ENCODE results near the gene XIRP2.
"Not testable (repeated sequence)": the region's sequence is repeated elsewhere in the genome, so short reads cannot be mapped to it uniquely, and the experiment has no call there.

The XIRP2 gene

DNA sequence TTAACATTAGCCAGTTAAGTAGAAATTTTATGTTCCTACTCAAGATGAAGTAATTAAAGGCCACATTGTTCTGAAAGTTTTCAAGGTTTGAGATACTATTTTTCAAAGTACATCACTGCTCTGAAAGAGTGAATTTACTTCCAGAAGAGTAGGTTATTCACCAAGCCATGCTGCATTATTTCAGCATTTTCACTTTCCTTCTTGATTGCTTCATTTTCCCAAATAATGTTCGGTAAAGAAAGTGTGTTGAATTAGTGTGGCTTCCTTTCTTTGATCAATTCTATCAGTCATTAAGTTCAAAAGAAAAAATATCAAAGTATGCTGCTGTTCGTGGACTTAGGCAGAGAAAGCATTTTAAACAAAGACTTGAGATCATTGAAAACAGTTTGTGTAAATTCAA is 310.3 kb downstream of the XIRP2 start:
- DNase-seq (ENCODE audit: low spot score), result no peak

GRCh38 chr2:167200019-167200418 is 311.7 kb downstream of the XIRP2 start:
- DNase-seq (ENCODE audit: low spot score), result no peak

DNA sequence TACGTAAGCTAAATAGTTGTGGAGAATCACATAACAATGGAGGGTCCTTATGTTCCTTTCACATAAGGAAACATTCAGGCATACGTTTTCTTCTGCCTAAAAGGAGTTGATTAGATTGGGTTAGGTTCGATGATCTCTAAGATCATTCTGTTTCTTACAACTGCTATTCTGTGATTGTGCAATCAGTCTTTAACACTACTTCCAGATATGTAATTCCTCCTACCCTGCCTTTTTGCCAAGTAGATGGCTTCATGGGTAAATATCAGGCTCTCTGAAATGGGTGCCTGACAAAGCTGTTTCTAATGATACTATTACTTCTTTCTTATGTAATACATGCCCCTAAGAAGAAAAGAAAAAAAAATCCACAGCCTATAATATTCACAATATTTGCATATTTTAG is 321.5 kb downstream of the XIRP2 start:
- DNase-seq (ENCODE audit: low spot score), result no peak

DNA sequence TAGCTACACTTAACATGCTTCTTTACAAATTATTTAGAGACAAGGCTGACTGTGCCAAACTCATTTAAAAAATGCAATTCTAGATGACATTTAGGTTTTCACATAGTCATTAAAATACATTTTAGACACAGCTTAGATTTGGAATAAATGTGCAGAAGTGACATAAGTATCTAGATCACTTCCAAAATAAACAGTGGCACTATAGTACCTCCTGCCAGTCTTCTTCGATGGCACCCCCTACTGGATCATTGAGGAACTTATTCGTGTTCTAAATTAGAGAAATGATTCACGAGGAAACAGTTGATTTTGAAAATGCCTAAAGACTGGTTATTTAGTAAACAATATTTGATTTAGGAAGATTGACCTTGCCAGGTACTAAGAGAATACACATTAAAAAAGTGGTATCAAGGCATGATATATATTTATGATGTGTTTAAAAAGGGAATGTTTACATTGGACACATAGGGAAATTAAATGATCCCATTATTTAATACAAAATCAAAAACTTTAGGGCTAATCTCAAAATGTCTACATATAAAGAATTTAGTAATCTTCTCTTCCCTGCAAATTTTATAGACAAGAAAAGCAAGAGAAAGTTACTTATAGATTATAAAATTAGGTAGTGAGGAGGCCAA is 323.9 kb downstream of the XIRP2 start:
- peak; percentile 38 for DNase-seq (ENCODE audit: low spot score)

DNA sequence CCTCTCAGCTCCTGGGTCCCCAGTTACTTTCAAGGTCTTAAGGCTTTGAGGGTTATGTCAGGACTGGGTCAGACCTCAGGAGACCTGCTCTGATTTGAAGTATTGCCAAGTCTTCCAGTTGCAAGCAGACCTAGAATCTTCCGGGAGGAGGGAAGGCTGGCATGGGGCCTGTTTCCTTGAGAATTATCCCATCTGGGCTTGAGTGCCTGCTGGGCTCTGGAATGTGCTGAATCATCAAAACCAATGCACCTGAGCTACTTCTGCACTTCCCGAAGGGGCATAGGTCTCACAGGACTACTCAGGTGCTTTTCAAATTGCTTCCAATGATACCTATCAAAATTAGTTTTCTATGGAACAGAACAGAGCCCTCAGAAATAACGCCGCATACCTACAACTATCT is 327.3 kb downstream of the XIRP2 start:
- DNase-seq (ENCODE audit: low spot score), result no peak

GRCh38 chr2:167237478-167237877 is 349.2 kb downstream of the XIRP2 start:
- DNase-seq (ENCODE audit: low spot score), result no peak

DNA sequence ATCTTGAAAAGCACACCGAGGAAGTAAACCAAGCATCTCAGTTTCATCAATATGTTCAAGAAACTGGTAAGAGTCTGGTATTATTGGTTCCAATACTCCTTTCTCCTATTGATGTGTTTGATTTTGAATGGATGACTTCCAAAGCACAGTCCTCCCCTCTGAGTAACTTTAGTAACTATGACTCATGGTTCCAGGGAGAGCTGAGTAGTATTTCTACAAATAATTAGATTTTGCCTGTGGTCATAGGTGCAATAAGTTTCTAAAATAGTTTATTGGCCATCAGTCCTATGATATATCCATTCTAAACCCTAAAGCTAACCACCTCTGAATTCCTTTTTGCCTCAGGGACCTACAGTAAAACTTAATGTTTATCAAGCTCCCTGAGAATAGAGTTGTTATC is 352.4 kb downstream of the XIRP2 start:
- no peak for DNase-seq (ENCODE audit: low spot score)

DNA sequence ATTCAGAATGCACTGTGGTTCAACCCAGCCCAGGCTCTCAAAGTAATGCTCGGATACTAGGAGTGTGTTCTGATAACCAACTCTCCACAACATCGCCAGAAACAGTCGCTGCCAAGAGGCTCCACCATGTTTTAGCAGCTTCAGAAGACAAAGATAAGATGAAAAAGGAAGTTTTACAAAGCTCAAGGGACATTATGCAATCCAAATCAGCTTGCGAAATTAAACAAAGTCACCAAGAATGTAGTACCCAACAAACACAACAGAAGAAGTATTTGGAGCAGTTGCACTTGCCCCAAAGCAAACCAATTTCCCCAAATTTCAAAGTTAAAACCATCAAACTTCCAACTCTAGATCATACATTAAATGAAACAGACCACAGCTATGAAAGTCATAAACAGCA is 360.9 kb downstream of the XIRP2 start:
- DNase-seq (ENCODE audit: low spot score), result no peak

DNA sequence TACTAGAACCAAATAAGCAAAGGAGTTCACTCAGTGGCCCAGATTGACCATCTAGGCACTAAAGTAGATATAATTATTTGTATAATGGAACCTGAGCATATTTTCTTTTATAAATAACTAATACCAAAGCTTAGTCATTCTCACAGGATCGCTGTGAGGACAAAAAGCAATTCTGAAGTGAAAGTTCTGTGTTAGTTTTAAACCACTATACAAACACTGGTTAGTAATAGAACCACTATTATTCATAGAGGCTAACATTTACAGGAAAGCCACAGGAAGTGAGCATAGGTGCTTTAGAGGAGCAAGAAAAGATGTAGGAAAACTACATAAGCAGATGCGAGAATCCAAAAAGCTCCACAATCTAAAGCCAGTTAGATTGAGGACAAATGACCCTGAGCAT is 364.7 kb downstream of the XIRP2 start:
- peak; percentile 7 for DNase-seq (ENCODE audit: low spot score)

DNA sequence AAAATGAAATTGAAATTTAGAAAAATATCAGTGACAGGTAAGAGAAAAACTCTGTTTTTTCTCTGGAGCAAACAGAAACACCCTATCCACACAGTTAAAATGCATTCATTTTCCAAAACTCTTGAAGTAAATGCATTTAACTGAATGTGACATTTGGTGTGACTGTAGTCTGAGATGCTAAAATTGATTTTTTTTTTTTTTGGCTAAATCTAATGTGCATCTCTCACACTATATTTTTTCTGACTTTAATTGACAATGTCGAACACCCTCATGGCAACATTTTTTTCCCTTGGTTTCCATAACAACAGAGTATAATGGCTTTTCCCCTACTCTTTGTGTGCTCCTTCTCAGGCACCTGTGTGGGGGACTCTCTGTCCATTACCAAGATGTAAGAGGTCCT is 366.4 kb downstream of the XIRP2 start:
- DNase-seq (ENCODE audit: low spot score), result no peak

DNA sequence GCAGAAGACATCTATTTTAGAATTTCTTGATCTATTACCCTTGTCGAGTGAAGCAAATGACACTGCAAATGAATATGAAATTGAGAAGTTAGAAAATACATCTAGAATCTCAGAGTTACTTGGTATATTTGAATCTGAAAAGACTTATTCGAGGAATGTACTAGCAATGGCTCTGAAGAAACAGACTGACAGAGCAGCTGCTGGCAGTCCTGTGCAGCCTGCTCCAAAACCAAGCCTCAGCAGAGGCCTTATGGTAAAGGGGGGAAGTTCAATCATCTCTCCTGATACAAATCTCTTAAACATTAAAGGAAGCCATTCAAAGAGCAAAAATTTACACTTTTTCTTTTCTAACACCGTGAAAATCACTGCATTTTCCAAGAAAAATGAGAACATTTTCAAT is 370.4 kb downstream of the XIRP2 start:
- DNase-seq (ENCODE audit: low spot score), result no peak

DNA sequence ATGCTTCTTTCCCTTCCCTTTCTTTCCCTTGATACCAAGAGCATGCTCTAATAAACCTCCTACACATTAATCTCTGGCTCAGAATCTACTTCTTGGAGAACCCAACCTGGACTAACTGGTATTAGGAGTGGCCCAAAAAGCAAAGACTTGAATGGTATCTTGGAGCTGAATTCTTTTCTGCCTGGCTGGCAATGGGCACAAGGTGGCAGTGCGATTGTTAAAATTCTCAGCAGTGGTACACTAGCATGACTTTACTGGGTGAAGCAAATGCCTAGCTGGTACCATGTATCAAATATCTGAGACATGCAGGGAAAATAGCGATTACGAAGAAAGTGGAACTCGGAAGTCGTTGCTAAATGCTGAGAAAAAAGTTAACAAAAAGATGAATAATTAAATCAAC is 376.1 kb downstream of the XIRP2 start:
- peak; percentile 3 for DNase-seq (ENCODE audit: low spot score)

DNA sequence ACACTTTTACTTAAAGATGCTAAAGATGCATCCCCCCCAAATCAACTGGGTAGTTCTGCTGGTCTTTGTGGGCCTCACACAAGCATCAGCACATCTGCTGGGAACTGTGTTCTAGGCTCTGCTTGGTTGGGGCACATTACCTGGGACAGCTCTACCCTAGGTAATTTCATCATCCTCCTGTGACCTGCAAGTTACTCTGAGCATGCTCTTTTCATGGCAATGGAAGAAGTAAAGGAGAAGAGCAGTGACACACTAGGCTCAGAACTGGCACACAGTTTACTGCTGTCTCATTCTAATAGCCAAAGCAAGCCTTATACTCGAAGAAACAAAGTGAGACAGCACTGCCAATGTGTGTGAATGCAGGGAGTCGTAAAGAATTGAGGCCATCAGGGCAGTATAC is 376.7 kb downstream of the XIRP2 start:
- DNase-seq (ENCODE audit: low spot score), result no peak

- no peak for DNase-seq (ENCODE audit: low spot score)
These were observed 377.4 kb downstream of the XIRP2 start for GRCh38 chr2:167265722-167266121.

DNA sequence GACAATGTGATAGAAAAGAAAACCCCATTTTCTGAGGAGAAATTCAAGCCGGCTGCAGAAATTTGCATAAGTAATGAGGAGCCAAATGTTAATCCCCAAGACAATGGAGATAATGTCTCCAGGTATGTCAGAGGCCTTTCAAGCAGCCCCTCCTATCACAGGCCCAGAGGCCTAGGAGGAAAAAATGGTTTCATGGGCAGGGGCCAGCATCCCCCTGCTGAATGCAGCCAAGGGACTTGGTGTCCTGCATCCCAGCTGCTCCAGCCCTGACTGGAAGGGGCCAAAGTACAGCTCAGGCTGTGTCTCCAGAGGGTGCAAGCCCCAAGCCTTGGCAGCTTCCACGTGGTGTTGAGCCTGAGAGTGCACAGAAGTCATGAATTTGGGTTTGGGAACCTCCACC is 380.0 kb downstream of the XIRP2 start:
- not testable (repeated sequence) for DNase-seq (ENCODE audit: low spot score)

DNA sequence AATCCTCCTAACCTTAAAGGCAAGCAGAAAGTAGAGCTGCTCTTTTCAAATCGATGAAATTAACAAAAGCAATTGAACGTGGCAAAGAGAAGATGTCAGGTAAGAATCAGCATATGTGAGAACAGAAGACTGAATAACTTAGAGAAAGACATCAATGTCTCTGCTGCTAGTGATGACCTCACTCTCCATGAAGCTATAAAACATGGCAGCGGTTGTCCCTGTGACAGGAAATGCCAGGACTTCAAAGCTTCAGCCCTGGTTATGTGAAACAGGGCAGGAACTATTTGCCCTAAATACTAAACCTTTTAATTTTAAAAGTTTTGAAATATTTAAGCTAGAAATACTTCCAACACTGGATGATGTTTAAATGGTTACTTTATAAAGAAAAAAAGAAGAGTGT is 383.7 kb downstream of the XIRP2 start:
- peak; percentile 5 for DNase-seq (ENCODE audit: low spot score)

GRCh38 chr2:167275046-167275445 is 386.8 kb downstream of the XIRP2 start:
- DNase-seq (ENCODE audit: low spot score), result no peak

- DNase-seq (ENCODE audit: low spot score), result no peak
These were observed 391.5 kb downstream of the XIRP2 start for GRCh38 chr2:167279810-167280209.

DNA sequence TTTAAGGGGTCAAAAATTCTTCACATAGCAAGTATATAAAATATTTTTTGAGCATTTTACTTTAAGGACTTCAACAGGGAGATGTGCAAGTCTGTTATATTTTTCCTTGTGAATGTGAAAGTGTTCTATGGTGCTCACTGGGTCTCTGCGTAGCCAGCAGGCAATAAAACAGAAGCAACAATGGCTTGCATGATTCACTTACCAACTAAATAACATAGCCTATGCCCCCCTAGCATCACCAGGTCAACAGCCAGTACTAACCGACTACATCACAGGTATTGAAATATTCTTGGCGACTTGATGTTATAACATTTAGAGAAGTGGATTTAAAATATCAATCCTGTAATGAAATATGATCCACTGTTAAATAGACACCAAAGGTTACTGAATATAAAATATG is 398.9 kb downstream of the XIRP2 start:
- DNase-seq (ENCODE audit: low spot score), result no peak

DNA sequence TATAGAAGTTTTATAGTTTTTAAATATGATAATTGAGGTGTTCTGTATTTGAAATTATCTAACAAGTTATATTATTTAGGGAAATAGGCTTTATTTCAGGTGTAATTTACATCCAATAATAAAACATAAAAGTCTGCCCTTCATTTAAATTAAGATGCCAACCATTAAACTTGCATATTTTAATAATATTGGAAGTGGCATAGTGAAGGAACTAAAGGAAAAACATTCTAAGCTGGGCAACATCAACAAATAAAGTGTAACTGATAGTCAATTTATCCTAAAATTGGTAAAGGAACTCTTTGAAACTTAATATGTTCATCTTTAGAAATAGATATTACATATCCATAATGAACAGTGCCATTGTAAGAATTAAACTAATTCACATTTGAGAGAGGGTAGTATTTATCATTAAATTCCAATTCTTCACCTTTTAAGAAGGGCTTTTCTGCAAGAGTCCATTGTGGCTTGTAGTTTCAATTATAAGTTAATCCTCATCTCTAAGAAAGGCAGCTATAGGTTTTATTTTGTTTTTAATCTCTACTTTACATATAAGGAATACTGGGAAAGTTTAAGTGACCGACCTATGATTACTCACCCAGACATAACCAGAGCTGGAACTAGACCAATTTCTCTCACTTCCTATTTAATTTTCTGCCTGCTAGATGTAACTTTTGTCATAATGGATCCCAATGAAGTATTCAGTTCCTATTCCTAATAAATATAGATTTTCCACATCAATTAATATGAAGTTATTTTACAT is 401.6 kb downstream of the XIRP2 start:
- no peak for DNase-seq (ENCODE audit: low spot score)

- DNase-seq (ENCODE audit: low spot score), result peak; percentile 84
These were observed 404.3 kb downstream of the XIRP2 start, which contains the start of gene B3GALT1 for GRCh38 chr2:167292430-167293171. Gene B3GALT1, plus strand, starts transcription at chr2:167293001.

GRCh38 chr2:167293172-167293781 is 405.0 kb downstream of the XIRP2 start:
- peak; percentile 23 for DNase-seq (ENCODE audit: low spot score)

All from kidney capillary endothelial cell (primary cell).